Activated CD4-positive, CD25-positive, alpha-beta regulatory T cell treated with anti-CD3 and anti-CD28 coated beads, Interleukin-2, amount 50 U/mL, for 72 hours (primary cell): ENCODE measurements around the gene LGALS9.
"Not testable (repeated sequence)": the region's sequence is repeated elsewhere in the genome, so short reads cannot be mapped to it uniquely, and the experiment has no call there.

Experiments
- DNase-seq: peaks from one replicate; pipeline ENCODE4 v3.0.0; 2021

Gene LGALS9

DNA sequence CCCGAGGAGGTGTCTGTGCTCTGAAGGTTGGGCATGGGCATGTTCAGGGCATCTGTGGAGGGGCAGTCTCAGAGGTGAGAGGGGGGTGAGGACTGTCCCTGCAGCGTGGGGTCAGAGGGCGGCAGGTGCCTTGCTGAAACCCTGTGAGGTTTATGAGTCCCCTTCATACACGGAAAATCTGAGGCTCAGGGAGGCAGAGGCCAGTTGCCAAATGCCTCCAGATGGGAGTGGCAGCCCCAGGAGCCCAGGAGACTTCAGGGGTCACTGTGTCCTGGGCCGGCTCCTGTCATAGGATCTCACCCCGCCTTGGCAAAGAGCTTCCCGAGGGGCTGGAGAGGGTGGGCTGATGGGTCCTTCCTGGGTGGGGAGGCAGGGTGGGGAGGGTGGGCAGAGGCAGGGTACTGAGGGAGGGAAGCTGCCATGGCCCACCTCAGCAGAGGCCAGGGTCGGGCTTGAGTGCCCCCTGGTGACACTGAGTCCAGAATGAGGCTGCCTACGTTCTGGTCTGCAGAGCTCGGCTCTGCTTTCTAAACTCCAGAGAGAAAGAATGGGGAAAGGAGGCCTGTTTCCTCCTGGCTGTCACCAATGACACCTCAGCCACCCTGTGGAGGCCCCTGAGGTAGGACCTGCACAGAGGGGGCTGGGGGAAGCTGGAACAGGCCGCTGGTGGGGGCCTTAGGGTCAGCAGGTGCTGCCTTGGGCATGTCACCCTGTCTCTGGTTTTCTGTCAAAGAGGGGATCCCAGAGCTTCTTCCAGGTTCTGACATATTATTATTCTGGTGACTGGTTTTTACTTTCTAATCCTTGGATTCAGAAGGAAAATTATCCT, 1.1 kb downstream of the LGALS9 start:
- no peak for DNase-seq

DNA sequence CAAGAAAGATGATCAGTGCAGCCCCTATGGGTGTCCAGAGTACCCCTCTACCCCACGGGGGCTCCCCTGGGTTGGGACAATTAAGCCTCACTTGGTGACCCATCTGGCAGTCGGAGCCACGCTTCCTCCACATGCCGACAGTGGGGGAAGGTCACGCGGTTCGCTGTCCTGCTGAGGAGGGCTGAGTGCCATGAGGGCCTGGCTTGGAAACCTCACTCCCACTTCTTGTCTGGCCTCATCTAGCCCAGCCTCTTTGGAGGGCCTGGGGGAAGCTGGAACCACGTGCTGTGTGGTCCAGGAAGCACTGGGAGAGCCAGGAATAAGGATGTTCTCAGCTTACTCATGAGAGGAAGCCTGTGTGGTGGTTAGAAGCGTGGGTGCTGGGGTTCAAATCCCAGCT, 1.8 kb downstream of the LGALS9 start:
- not testable (repeated sequence) for DNase-seq

DNA sequence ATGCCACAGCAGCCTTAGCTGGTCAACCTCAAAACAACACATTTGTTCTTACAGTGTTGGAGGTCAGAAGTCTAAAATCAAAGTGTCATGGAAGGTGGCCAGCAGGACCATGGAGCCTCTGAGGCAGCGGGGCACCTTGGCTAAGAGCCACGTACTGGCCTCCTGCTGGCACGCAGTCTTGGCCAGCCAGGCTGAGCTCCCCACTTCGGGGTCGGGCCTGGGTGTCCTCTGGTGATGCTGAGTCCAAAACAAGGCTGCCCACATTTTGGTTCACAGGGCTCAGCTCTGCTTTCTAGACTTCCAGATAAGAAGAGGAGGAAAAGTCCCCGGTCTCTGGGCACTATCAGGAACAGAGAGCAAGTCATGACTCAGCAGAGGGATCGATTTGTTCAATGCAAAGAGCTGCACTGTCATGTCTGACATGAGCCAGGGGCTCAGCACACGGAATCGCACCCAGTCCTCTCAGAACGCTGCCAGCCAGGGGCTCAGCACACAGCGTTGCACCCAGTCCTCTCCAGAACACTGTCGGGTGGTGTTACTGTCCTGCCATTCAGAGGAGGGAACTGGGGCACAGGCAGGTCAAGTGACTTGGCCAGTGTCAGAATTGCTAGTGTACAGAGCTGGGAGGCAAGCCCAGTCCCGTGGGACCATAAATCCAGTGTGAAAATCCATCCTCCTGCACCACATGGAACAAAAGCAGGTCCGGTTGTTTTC, 2.5 kb downstream of the LGALS9 start:
- DNase-seq: no peak

DNA sequence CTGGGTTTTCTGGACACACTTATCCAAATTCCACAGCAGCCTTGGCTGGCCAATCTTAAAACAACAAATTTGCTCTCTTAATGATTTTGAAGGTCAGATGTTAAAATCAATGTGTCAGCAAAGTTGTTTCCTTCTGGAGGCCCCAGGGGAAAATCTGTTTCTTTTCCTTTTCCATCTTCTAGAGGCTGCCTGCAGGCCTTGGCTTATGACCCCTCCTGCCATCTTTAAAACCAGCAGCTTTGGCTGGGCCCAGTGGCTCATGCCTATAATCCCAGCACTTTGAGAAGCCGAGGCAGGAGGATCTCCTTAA, 3.0 kb downstream of the LGALS9 start:
- DNase-seq: no peak

DNA sequence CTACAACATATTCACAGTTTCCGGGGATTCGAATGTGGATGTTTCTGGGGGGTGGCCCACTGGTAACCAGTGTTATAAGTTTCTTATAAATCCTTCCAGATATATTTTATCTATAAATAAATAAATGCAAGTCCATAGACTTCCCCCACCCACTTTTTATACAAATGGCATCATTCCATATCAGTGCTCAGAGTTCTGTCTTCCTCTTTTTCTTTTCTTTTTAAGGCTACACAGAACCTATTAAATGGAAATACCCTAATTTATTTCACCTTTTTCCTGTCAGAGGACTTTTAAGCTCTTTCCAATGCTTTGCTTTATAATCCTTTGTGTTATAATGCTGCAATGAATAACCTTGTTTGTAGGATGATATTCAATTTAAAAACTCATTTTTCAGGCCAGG, 3.8 kb downstream of the LGALS9 start:
- DNase-seq: no peak

DNA sequence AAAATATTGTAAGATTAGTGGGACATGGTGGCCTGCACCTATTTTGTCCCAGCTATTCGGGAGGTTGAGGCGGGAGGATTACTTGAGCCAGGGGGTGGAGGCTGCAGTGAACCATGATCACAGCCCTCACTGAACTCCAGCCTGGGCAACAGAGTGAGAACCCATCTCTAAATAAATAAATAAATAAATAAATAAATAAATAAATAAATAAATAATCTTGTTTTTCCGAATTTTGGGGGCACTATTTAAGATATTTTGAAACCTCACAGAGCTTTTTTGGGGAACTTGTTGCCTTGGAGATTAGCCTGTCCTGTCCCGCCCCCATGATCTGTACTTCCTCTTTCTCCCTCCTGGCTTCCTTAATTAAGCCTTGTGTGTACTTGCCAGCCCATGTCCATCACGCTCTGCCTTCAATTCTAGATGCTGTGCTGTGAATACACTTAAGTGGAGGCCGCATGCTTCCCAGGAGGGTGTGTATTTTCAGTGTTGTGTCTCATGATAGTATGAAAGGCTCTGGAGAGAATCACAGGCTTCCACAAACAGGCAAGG, 4.4 kb downstream of the LGALS9 start:
- DNase-seq: no peak

DNA sequence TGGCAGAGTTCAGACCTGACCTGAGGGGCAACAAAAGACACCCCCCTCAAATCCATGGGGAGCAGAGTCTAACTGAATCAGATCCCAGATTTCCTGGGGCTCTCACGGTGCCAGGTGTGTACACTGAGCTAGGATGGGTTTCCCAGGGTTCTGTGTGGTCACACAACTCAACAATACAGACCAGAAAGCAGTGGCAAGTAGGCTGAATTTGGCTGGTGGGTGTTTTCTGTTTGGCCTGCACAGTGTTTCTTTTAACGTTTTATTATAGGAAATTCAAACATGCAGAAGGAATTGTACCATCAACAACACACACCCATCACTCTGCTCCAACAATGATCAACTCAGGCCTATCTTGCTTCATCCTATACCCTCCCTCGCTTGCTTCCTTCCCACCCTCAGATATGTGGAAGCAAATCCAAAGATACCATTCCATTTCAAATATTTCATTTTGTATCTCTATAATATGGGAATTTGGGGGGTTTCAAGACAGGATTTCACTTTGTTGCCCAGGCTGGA, 5.1 kb downstream of the LGALS9 start:
- not testable (repeated sequence) for DNase-seq

DNA sequence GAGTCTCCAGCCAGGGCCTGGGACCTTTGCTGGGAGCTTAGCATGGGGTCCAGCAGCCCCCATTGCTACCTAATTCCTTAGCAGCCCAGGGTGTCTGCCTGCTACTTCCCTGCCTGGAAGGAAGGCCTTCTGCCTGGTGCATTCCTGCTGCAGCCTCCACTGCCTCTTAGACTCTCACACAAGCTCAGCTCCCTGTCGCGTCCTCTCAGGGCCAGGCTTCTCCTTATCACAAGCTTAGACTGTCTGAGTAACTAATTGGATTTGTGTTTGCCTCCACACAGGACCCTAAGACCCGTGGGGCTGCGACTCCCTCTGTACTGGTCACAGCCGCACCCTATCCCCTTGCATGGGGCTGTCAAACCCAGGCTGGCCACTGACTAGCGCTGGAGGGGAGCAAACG, 6.8 kb downstream of the LGALS9 start:
- not testable (repeated sequence) for DNase-seq

DNA sequence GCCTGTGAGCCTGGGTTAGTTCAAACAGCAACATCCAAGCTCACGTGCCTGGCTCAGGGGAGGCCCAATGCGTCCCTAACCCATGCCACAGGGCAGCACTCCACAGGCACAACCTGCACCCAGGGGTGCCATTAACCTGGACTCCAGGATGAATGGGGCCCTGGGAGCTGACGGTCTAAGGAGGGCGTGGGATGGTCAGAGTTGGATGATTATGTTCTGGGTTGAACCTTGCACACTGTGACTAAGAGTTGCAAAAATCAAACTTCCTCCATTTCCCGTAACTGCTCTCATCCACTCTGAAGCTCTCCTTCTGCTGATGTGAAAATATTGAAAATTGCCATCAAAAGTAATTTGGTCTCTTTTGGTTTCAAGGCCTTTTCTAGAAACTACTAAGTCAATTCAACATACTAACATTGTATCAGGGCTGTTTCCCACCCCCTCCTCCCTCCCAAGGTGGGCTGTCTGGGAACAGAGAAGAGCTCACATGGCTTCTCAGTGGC, 7.5 kb downstream of the LGALS9 start:
- DNase-seq: not testable (repeated sequence)

DNA sequence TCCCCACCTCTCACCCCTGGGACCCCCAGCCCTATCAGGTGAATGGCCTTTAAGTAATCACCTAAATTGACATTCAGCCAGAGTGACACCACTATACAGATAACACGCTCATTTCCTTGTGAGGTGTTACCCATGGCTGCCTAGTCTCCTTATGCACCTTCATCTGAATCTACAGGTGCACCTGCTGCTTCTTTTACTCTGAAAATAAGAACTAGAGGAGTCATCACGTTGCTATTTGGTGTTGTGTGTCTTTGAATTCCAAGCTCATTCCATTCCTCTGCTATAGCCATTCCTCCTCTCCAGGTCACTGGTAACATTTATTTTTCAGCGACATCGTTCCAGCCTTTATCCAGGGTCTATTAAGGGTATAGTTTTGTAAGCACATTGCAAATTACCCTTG, 9.8 kb downstream of the LGALS9 start:
- DNase-seq: no peak

DNA sequence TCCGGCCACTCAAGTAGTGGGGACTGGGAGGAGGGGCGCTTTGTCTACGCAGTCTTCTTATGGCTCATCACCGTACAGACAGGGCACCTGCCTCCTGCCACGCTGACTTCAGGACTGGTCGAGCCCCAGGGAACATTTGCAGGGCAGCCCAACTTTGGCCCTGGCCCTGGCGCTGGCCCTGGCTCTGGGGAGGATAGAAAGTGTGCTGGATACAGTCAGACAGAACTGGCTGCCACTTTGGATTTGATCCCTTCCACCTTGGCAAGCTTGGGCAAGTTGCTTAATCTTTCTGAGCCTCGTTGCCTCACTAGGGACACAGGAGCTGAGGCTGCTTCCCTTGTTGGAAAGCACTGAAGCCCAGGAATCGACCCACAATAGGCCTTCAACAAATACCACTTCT, 13.6 kb downstream of the LGALS9 start:
- no peak for DNase-seq

DNA sequence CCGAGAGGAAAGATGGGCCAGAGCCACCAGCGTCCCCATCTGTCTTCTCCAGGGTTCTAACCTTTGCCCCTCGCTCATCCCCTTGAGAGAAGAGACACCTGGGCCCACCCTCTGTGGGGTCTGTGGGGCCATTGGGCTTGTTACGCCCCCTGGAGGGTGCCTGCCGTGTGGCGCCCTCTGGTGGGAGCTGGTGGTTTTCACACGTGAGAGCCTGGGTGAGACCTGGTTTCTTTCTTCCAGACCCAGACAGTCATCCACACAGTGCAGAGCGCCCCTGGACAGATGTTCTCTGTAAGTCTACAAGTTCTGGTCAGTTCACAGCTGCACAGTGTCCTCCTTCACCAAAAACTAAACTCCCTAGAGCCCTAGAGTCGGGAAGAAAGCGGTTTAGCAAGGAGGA, 14.6 kb downstream of the LGALS9 start:
- not testable (repeated sequence) for DNase-seq

DNA sequence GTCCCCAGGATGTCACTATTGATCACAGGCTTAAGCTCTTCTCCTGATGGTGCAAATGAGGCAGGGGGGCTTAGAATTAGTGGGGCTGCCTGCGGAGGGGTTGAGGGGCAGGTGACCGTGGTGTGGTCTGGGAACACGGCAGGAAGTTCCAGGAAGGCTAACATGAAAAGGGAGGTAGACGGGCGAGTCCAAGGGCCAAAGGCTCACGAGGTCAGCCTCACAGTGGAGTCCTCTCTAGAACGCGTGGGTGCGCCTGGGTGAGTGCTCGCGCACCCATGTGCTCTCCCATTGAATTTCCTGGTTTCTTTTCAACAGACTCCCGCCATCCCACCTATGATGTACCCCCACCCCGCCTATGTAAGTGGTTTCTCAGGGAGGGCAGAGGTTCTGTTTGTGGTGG, 15.2 kb downstream of the LGALS9 start:
- DNase-seq: no peak

DNA sequence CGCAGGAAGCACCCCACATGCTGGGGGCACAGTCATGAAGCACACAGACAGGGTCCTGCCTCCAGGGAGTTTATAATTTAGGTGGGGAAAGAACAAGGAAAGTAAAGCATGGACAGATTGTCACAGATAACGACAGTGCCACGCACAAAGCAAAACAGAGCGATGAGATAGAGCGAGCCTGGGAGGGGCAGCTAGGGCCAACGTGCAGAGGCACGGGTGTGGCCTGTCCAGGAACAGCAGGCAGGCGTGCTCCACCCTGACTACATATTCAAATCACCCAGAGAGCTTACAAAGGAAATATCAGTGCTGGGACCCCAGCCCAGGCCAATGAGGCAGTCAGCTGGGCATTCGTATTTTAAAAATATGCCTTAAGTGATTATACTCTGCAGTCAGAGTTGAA, 16.8 kb downstream of the LGALS9 start:
- no peak for DNase-seq

DNA sequence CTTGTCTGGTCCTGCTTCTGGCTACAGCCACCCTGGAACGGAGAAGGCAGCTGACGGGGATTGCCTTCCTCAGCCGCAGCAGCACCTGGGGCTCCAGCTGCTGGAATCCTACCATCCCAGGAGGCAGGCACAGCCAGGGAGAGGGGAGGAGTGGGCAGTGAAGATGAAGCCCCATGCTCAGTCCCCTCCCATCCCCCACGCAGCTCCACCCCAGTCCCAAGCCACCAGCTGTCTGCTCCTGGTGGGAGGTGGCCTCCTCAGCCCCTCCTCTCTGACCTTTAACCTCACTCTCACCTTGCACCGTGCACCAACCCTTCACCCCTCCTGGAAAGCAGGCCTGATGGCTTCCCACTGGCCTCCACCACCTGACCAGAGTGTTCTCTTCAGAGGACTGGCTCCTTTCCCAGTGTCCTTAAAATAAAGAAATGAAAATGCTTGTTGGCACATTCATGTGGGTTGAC, 18.2 kb downstream of the LGALS9 start:
- DNase-seq: not testable (repeated sequence)

DNA sequence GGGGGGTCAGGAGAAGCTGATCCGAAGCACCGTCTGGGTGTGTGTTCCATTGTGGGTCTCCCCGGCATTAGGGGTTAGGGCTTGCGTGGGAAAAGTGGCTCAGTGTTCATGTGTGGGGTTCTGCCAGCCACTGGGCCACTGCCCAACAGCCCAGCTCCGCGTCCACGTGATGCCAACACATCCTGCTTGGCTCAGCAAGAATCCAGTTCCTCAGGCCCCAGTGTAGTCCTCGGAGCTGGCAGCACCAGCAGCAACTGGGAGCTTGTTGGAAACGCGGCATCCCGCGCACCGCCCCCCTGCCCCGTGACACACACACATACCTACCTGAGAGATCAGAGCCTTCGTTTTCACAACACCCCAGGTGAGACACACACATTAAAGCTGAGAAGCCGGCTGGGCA, 18.9 kb downstream of the LGALS9 start:
- DNase-seq: no peak

DNA sequence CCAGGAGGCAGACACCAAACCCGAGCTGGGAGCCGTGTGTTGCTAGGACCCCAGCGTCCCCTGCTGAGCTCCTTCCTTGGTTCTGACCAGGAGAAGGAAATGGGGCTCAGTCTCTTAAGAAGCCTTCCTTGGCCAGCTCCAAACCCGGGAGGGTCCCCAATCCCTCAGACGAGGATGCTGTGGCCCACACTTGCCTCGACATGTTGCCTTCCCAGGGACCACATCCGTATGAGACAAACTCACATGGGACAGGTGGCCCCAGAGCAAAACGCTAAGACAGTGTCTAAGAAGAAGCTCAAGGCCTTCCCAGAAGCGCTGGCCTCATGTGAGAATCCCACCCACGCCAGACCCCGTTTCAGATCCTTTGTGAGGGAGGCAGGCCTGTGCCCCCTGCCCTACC, 19.8 kb downstream of the LGALS9 start:
- DNase-seq: no peak

DNA sequence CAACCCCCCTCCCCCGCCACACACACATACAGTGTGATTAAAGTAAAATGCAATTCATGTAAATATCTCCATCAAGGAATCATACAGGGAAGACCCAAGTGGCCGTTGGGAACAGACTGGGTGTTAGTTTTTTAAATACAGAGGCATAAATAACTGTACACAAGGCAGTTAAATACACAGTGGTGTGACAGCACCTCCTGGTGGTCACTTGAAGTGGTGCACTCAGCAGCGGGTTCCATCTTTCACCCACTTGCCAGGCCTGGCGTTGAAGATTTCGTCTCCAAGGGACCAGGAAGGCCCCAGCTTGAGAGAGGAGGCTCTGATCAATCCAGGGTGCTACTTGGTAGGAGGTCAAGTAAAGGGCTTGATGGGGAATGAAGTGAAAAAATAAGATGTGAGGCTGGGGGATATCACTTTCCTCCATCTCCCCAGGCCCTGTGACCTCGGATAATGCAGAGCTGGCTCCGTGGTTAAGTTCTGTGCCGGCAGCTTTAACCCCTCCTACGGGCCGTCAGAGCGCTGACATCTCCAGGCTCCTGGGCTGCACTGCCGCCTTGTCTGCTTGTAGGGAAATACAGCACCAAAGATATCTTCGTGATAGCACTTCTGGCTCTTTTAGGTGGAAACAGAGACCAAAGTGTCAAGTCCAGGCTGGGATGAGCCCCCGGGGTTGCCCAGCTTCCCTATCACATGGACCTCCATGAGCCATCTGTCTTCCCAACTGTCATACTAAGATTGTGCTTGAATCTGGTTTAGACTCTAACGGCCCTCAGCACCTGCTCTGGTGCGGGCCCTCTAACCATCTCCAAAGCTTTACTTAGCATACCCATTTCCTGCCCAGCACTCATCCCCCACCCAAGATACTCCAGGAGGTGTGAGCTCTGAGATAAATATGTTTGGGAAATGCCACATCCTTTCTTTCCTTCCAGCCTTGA, 20.7 kb downstream of the LGALS9 start:
- DNase-seq: peak; percentile 74

DNA sequence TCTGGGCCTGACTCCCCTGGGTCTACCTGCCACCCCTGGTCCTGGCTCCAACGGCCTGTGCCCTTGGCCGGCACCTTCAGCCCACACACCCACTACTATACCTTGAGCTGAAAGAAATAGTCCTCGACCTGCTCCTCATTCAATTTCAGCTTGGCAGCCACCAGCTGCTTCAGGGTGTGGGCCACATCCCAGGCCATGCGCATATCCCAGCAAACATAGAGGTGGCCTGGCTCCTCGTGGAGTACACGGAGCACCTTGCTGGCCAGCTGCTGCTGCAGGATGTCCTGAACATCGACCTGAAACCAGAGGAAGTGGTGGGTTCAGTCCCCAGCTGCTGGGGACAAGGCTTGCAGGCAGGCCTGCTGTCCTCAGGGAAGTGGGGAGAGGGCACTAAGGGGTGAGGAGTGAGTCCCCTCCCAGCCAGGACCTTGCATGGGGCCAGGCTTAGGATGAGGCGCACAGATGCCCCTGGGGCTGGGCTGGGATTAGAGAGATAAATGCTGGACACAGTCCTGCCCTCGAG, 22.5 kb downstream of the LGALS9 start:
- DNase-seq: not testable (repeated sequence)

DNA sequence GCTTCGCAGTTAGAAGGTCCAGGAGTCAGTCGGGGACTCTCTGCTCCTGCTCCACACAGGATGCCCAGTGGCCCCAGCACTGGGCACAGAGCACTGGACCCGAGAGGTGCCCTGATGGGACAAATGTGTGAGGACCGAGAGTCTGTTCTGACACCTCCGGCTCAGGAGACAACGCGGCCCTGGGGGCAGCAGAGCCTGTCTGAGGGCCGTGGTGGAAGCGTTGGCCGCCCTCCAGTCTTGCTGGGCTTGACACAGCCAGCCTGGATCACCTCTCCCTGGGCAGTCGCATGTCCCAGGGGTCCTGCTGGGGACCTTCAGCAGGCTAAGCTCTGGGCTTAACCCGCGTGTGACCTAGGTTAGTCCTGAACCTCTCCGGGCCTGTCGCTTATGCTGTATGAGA, 23.1 kb downstream of the LGALS9 start:
- DNase-seq: no peak

DNA sequence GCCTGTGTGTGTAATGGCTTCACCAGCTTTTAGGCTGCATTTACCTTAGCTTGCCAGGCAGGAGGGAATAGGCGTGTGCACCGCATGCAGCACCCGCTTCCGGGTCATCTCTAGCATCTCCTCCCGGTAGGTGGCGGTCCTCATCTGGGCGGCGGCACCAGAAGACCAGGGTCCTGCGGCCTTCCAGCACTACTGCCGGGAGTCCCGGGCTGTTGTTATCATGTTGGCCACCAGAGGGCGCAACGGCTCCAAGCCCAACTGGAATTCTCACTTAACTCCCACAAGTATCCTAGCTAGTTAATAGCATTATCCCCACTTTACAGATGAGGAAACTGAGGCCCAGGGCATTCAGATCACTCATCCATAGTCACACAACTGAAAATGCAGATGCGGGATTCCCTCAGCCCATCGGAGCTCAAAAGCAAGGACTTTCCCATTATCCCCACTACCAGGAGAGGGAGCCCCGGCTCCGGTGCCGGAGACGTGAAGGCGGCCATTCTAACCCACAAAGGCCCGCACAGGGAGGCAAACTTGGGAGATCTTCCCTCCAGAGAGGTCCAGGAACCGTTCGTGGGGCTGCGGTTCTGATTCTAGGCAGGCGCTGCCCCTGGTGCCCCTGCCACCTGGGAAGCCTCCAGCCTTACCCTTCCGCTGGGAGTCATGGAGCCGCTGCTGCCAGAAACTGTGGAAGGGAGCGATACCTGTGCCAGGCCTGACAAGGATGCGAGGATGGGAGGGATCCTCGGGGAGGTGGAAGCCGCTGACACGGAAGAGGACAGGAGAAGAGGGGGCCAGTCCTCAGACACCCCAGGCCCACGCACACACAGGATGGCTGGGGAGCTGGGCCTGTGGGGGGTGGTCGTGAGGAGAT, 23.9 kb downstream of the LGALS9 start:
- DNase-seq: peak; percentile 75
